Bronchus fibroblast of lung (primary cell): ENCODE results near the gene USP46. TPM values are rescaled to one million over a fixed set of nuclear protein-coding genes. Genes with fewer than 3 reads are reported as not detected.

Experiments
- total RNA-seq: library from RNA; depleted of rRNA; stranded (reverse); fragments of >200 nt; gene quantifications from 2 replicates; pipeline ENCODE4 v1.2.3, GENCODE V29; 2015

Gene USP46
- total RNA-seq: 5.2 and 5.9 TPM in 2 replicates

DNA sequence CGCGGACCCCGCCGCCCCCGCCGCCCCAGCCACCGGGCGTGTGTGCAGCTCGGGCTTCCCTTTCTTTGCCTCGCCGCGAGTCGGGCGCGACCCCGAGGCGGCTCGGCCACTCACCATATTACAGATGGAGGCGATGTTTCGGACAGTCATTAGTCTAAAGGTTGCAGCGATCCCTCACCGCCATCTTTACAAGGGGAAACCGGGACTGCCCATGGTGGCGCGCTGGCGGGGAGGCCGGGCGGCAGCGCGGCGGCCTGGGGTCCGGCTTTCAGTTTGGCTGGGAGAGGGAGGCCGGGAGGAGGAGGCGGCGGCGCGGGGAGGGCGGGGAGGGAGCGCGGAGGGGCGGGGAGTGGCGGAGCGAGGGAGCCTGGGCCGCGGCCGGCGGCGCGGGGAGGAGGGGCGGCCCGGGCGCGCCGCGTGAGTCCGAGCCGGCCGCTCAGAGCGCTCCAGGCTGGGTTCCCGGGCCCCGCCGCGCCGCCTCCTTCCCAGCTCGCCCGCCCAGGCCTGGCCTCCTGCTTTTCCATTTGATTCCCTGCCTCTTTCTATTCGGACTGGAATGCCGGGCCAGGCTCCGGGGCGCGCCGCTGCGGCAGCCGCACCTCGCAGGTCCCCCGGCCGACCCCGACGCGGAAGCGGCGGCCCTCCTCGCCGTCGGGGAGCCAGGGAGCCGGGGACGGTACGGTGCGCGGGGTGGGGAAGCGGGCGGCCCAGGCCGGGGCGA lies at the start of gene USP46:
TSS of gene USP46 (minus strand) at position 301 of the 721 bp plus-strand sequence. CDS start at position 150, 151 bp downstream.

Other genes starting within 250 kb of the USP46 start
- 0.15 and 0.17 TPM in 2 replicates for gene ERVMER34-1, start 92.1 kb upstream of the USP46 start, total RNA-seq
- gene RASL11B, start 203.0 kb upstream of the USP46 start, total RNA-seq: 0.17 and 0.59 TPM in 2 replicates